Psoas muscle (tissue), 8 donors: ENCODE data around the gene MYLK4. TPM values are rescaled to one million over a fixed set of nuclear protein-coding genes. Genes with fewer than 3 reads are reported as not detected.
A peak's percentile ranks its signal among the peaks of the same experiment; 100 is the strongest.

ENCODE experiments used
- ATAC-seq, 4 donors: fragments of 200-7000 bp; cut with Tn5 transposase; one replicate each; pipeline ENCODE4 v1.9.1; 2020; ENCODE audit warnings: moderate library complexity in 3 of 4, mild to moderate bottlenecking in 2 of 4
- DNase-seq, 2 donors: peaks; one replicate each; pipeline ENCODE4 v3.0.0-alpha.2; 2020
- H3K27ac ChIP-seq: fragments of 200-600 bp; one replicate; pipeline ENCODE4 v1.8.0; 2022
- H3K27me3 ChIP-seq, 3 donors: fragments of 200-600 bp in 1 of 3; one replicate each; pipeline versions ENCODE4 v1.6.1 to v1.8.0; 2013 to 2022; ENCODE audit warnings: low read length in 2 of 3, mild to moderate bottlenecking in 2 of 3, moderate library complexity in 1 of 3; ENCODE audit not compliant: insufficient read depth in 3 of 3
- H3K36me3 ChIP-seq, 2 donors: fragments of 200-600 bp in 1 of 2; one replicate each; pipeline versions ENCODE4 v1.6.1 to v1.8.0; 2013 to 2022; ENCODE audit warnings: low read depth in 1 of 2, mild to moderate bottlenecking in 1 of 2, moderate library complexity in 1 of 2; ENCODE audit not compliant: insufficient read depth in 1 of 2
- H3K4me1 ChIP-seq: fragments of 200-600 bp; one replicate; pipeline ENCODE4 v1.8.0; 2022
- H3K4me3 ChIP-seq: fragments of 200-600 bp; one replicate; pipeline ENCODE4 v1.8.0; 2022; ENCODE audit warnings: mild to moderate bottlenecking
- H3K9me3 ChIP-seq: fragments of 200-600 bp; one replicate; pipeline ENCODE4 v1.8.0; 2022
- WGBS, 3 donors: extraction: QIAGEN DNeasy Blood & Tissue Kit; methylation state at CpG; one replicate each; pipeline versions ENCODE4 v1.1.6 to v1.1.7; 2013; 5-methylcytosine and 5-hydroxymethylcytosine counted together
- intact Hi-C, 2 donors: fragments of 100-400 bp; cut with DNase I; formaldehyde crosslinking; loops; one replicate each; pipeline versions ENCODE4 v1.11.0 to v1.14.2; 2022
- polyA plus RNA-seq, 3 donors: library from polyadenylated mRNA; stranded (reverse); fragments of 200-250 nt; gene quantifications; one replicate each; pipeline ENCODE4 v1.2.3, GENCODE V29; 2013
- total RNA-seq, 4 donors: library from RNA; stranded (reverse); fragmentation: NEBNext Ultra II Directional in 2 of 4; extraction: Animal tissue kit (Norgen Biotek cat#: 25700) in 2 of 4; gene quantifications; one replicate each; pipeline versions ENCODE4 v1.2.1 to v1.2.4, GENCODE V29; 2021 to 2023
- TF ChIP-seq, protein P1 (sequence below): fragments of 200-600 bp; IDR thresholded peaks from one replicate; pipeline ENCODE4 v1.8.0; 2022; ENCODE audit warnings: antibody characterized with exemption
- donor health status: healthy with polysubstance abuse.
- donor health status: DM: no; HTN: no; CAD: no; lungs with moderate emphysema.
- donor health status: Bipolar disorder and iron deficiency.
- donor health status: healthy.
- donor health status: DM: yes; HTN: yes; CAD: no.
- donor health status: DM: no; HTN: no; CAD: no.
- donor health status: DM: no; HTN: no; CAD: no.
- donor health status: DM: yes; HTN: yes; CAD: no.

MYLK4 gene
- total and polyA plus RNA-seq, 7 donors: 0.09 to 143 (median 2.9) TPM

DNA sequence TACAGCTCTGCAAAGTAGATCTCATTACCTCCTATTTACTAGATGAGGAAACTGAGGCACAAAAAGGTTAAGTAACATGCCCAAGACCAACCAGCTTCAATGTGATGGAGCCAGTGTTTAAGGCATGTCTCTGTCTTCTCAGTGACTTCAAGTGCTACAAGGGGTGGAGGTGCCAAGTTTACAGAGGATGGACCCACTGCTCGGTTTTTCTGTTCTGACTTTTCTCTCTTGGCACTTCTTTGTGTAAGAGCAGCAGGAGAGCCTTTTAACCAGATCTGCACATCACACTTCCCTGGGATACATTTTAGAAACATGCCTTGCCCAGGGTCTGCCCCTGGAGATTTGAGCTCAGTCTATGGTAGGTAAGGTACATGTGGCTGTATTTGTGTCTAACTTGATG, 24.3 kb upstream of the MYLK4 start:
- H3K27ac ChIP-seq: no peak overlapping the region
- intact Hi-C loops: loop anchor here in 1 of 2 donors (10.0 kb wide), 1 partner anchor 300 kb away; no protein-coding TSS in a partner anchor
- H3K9me3 ChIP-seq: no peaks in the 10 kb centered on the region
- H3K4me3 ChIP-seq: no peak overlapping the region
- H3K27me3 ChIP-seq: no peaks in the 10 kb centered on the region
- WGBS, 3 donors: 68 to 95% (median 82%) methylated on average over 1 of the region's 1 CpG
- peaks cover 25% of the 10 kb centered on the region for H3K4me1 ChIP-seq
- peaks cover 7 to 50% of the 10 kb centered on the region in 2 donors for H3K36me3 ChIP-seq
- DNase-seq: no peak
- no peak for ATAC-seq
- TF ChIP-seq, protein P1, sequence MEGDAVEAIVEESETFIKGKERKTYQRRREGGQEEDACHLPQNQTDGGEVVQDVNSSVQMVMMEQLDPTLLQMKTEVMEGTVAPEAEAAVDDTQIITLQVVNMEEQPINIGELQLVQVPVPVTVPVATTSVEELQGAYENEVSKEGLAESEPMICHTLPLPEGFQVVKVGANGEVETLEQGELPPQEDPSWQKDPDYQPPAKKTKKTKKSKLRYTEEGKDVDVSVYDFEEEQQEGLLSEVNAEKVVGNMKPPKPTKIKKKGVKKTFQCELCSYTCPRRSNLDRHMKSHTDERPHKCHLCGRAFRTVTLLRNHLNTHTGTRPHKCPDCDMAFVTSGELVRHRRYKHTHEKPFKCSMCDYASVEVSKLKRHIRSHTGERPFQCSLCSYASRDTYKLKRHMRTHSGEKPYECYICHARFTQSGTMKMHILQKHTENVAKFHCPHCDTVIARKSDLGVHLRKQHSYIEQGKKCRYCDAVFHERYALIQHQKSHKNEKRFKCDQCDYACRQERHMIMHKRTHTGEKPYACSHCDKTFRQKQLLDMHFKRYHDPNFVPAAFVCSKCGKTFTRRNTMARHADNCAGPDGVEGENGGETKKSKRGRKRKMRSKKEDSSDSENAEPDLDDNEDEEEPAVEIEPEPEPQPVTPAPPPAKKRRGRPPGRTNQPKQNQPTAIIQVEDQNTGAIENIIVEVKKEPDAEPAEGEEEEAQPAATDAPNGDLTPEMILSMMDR: no peak

DNA sequence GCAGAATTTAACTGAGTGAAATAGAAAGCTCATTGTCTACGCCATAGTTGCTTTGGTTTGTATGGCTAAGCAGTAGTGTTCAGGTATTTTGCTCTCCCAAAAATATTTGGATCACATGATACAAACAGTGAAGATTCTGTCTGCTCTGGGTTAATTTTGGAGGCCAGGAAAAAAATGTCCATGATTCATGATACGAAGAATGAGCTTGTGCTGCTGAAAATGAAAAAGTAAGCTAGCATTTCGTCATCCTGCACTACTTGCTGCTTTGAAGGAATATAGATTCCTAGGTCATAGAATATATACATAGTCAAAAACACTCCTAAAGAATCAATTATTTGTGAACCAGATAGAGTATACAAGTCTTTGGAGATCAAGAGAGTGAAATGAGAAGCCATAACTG, 22.7 kb upstream of the MYLK4 start:
- Histone ChIP-seq H3K36me3 (peaks cover 7 to 37% of the 10 kb centered on the region in 2 donors), H3K4me1 (peaks cover 39% of the 10 kb centered on the region), H3K27ac (no peak overlapping the region), H3K27me3 (no peaks in the 10 kb centered on the region), H3K9me3 (no peaks in the 10 kb centered on the region), H3K4me3 (no peak overlapping the region)
- no peak for ATAC-seq
- TF ChIP-seq, protein P1: no peak
- intact Hi-C loops: loop anchor here in 1 of 2 donors (10.0 kb wide), 1 partner anchor 301 kb away; no protein-coding TSS in a partner anchor
- WGBS, 3 donors: 74 to 81% (median 79%) methylated on average over 3 of the region's 3 CpGs
- no peak for DNase-seq

DNA sequence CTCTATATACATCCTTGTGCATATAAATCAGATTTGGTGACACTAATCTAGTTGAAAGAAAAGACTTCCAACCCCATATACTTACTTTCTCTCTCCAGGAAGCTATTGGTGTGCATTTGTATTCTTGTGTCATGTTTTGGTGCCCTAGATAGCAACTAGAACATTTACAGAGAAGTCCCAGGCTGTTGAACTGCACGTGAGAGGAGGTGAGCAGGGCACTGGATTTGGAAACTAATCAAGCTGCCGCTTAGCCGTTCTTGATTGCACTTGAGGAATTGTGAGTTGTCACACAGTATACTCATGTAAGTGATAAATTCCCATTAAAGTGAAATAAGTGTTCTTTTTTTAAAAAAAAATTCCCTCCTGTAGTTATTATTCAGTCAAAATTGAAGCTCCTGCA, 22.1 kb upstream of the MYLK4 start:
- Histone ChIP-seq H3K27me3 (no peaks in the 10 kb centered on the region), H3K4me3 (no peak overlapping the region), H3K27ac (peak overlapping the region; percentile 19), H3K4me1 (peaks cover 44% of the 10 kb centered on the region), H3K9me3 (no peaks in the 10 kb centered on the region), H3K36me3 (peaks cover 7 to 37% of the 10 kb centered on the region in 2 donors)
- 63 to 74% (median 66%) methylated on average over 3 of the region's 3 CpGs for WGBS, 3 donors
- intact Hi-C loops: loop anchor here in 1 of 2 donors (10.0 kb wide), 1 partner anchor 302 kb away; no protein-coding TSS in a partner anchor
- no peak for DNase-seq
- ATAC-seq: no peak
- TF ChIP-seq, protein P1: no peak

DNA sequence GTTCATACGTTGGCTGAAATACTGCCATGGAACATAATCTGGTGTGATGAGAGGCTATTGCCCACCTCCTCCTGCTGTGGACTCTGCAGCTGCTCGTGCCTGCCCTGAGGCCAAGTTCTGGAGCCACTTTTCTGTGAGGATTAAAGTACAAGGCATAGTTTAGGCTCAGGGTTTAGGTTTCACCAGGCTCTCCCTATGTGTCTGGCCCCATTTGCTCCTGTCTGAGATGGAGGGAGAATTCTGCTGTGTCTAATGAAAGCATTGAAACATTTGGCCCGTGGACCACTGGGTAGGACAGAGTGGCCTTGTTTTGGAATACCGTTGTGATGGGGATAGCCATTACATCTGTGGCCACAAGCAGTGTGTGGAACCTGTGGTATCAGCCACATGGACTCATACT, 20.4 kb upstream of the MYLK4 start:
- Histone ChIP-seq H3K27ac (peak overlapping the region; percentile 93), H3K4me1 (peaks cover 51% of the 10 kb centered on the region), H3K4me3 (peak overlapping the region; percentile 86), H3K36me3 (peaks cover 7 to 37% of the 10 kb centered on the region in 2 donors), H3K9me3 (no peaks in the 10 kb centered on the region), H3K27me3 (no peaks in the 10 kb centered on the region)
- WGBS, 3 donors: 30% methylated on average over 4 of the region's 4 CpGs
- TF ChIP-seq, protein P1: no peak
- ATAC-seq: peak; percentile 28 to 53 (median 43)
- no peak for DNase-seq
- intact Hi-C loops: loop anchor here in 1 of 2 donors (10.0 kb wide), 1 partner anchor 304 kb away; no protein-coding TSS in a partner anchor

DNA sequence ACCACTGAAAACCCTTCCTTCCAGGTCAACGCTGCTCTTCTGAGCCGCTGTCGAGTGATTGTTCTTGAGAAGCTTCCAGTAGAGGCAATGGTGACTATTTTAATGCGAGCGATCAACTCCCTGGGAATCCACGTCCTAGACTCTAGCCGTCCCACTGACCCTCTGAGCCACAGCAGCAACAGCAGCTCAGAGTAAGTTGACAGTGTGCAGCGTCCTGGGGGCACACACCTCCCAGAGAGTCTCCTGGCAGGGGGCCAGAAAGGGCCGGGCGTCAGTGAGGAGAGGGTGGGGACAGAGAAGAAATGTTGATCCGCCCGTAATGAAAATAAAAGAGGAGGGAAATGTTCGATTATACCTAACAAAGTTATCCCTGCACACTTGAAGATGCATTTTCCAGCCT, 19.4 kb upstream of the MYLK4 start:
- Histone ChIP-seq H3K4me3 (peak overlapping the region; percentile 86), H3K36me3 (peaks cover 6 to 32% of the 10 kb centered on the region in 2 donors), H3K27me3 (no peaks in the 10 kb centered on the region), H3K4me1 (peaks cover 45% of the 10 kb centered on the region), H3K27ac (peak overlapping the region; percentile 93), H3K9me3 (no peaks in the 10 kb centered on the region)
- TF ChIP-seq, protein P1: no peak
- intact Hi-C loops: loop anchor here in 1 of 2 donors (10.0 kb wide), 1 partner anchor 305 kb away; no protein-coding TSS in a partner anchor
- peak; percentile 57 to 76 (median 72) for ATAC-seq
- WGBS, 3 donors: 8 to 21% (median 11%) methylated on average over 13 of the region's 13 CpGs
- peak; percentile 67 to 85 for DNase-seq
